Astrocyte of the cerebellum (primary cell): Measurements from ENCODE around the gene WASF1.

Experiments
- DNase-seq: peaks from one replicate; pipeline ENCODE4 v3.0.0-alpha.2; 2011; ENCODE audit warnings: low read depth
- H3K4me3 ChIP-seq: 2 replicates; pipeline ENCODE4 v1.5.1; 2011; ENCODE audit warnings: mild to moderate bottlenecking, low read depth, low read length, moderate library complexity
- CTCF ChIP-seq: IDR thresholded peaks from 2 replicates; pipeline ENCODE4 v1.5.1; 2012; ENCODE audit warnings: low read length, low read depth, moderate library complexity, mild to moderate bottlenecking; ENCODE audit errors: missing control alignments
- in situ Hi-C: cut with HindIII; loops from 2 replicates; pipeline ENCODE4 v1.10.0; 2017; ENCODE audit warnings: low sequenced_read_pairs

The WASF1 gene

GRCh38 chr6:110190726-110191125 lies 11.3 kb upstream of the WASF1 start:
- H3K4me3 ChIP-seq, result no peak overlapping the region
- in situ Hi-C loops, result no loop called here
- no peak for TF ChIP-seq CTCF
- DNase-seq, result no peak

GRCh38 chr6:110188791-110189190 lies 9.3 kb upstream of the WASF1 start:
- in situ Hi-C loops, result no loop called here
- no peak for DNase-seq

GRCh38 chr6:110185879-110186278 lies 6.4 kb upstream of the WASF1 start:
- H3K4me3 ChIP-seq, result no peak overlapping the region
- in situ Hi-C loops, result no loop called here
- no peak for DNase-seq
- TF ChIP-seq CTCF, result no peak

More at GRCh38 chr6:110188791-110189190, 9.3 kb upstream of the WASF1 start:
- H3K4me3 ChIP-seq, result no peak overlapping the region
- TF ChIP-seq CTCF, result no peak

GRCh38 chr6:110183292-110183885 lies 3.9 kb upstream of the WASF1 start:
- in situ Hi-C loops, result no loop called here
- no peak overlapping the region for H3K4me3 ChIP-seq
- DNase-seq, result no peak
- TF ChIP-seq CTCF, result no peak

- in situ Hi-C loops, result no loop called here
- H3K4me3 ChIP-seq, result peak overlapping the region; percentile 84
- no peak for TF ChIP-seq CTCF
- no peak for DNase-seq
These were observed 1.9 kb upstream of the WASF1 start for GRCh38 chr6:110181131-110182030.

GRCh38 chr6:110180228-110181008 lies 948 bp upstream of the WASF1 start, which contains the start of gene CDC40:
Gene CDC40 (plus strand): TSS chr6:110180427. CDS start chr6:110180445, 18 bp downstream.
- DNase-seq, result no peak
- H3K4me3 ChIP-seq, result peak within 1 kb of the TSS; percentile 84
- in situ Hi-C loops, result no loop called here
- TF ChIP-seq CTCF, result no peak
